Karpas-422 (cell line): Measurements from ENCODE around the gene ALG12. TPM values are rescaled to one million over a fixed set of nuclear protein-coding genes. Genes with fewer than 3 reads are reported as not detected.

Experiments used
- DNase-seq: peaks from one replicate; pipeline ENCODE4 v3.0.0-alpha.2; 2015
- H2AFZ ChIP-seq: fragments of 200-600 bp; sonication (generic); 2 replicates; pipeline ENCODE4 v1.6.1; 2014; ENCODE audit warnings: antibody characterized with exemption, low read length, mixed read lengths
- H3K27ac ChIP-seq: fragments of 200-600 bp; sonication (generic); 2 replicates; pipeline ENCODE4 v1.5.1; 2014; ENCODE audit warnings: mild to moderate bottlenecking, low read length, moderate library complexity
- H3K27me3 ChIP-seq: fragments of 200-600 bp; sonication (generic); 2 replicates; pipeline ENCODE4 v1.6.1; 2014; ENCODE audit warnings: low read length, mixed read lengths
- H3K36me3 ChIP-seq: fragments of 200-600 bp; sonication (generic); 2 replicates; pipeline ENCODE4 v1.6.1; 2014; ENCODE audit warnings: low read length, mixed read lengths; ENCODE audit not compliant: insufficient read depth
- H3K4me1 ChIP-seq: fragments of 200-600 bp; sonication (generic); 2 replicates; pipeline ENCODE4 v1.6.1; 2014; ENCODE audit warnings: mild to moderate bottlenecking, low read length, mixed read lengths
- H3K4me2 ChIP-seq: fragments of 200-600 bp; sonication (generic); 2 replicates; pipeline ENCODE4 v1.6.1; 2014; ENCODE audit warnings: low read length, low read depth, mild to moderate bottlenecking; ENCODE audit not compliant: poor library complexity, severe bottlenecking
- H3K4me3 ChIP-seq: fragments of 200-600 bp; sonication (generic); 2 replicates; pipeline ENCODE4 v1.5.1; 2014; ENCODE audit warnings: mild to moderate bottlenecking, antibody characterized with exemption, low read length, mixed read lengths
- H3K79me2 ChIP-seq: fragments of 200-600 bp; sonication (generic); 2 replicates; pipeline ENCODE4 v1.6.1; 2014; ENCODE audit warnings: mild to moderate bottlenecking, low read length, mixed read lengths
- H3K9ac ChIP-seq: fragments of 200-600 bp; sonication (generic); 2 replicates; pipeline ENCODE4 v1.6.0; 2014; ENCODE audit warnings: low read length
- H3K9me2 ChIP-seq: fragments of 200-600 bp; sonication (generic), shearing (Covaris generic); replicated peaks from 2 replicates; pipeline ENCODE4 v1.6.0; 2014; ENCODE audit warnings: mild to moderate bottlenecking, low read length, moderate library complexity; ENCODE audit not compliant: insufficient read depth
- H3K9me3 ChIP-seq: fragments of 300-700, 200-600 bp; sonication (generic); 2 replicates; pipeline ENCODE4 v1.6.1; 2014; ENCODE audit warnings: low read length, mixed read lengths
- H4K20me1 ChIP-seq: fragments of 200-600 bp; sonication (generic); 2 replicates; pipeline ENCODE4 v1.6.1; 2014; ENCODE audit warnings: mild to moderate bottlenecking, antibody characterized with exemption, low read length, low read depth; ENCODE audit not compliant: insufficient read depth
- total RNA-seq: library from RNA; depleted of rRNA; stranded (reverse); fragments of >200 nt; shearing (Covaris generic); gene quantifications from 2 replicates; pipeline ENCODE4 v1.2.3, GENCODE V29; 2014; ENCODE audit warnings: low replicate concordance

Gene ALG12
- total RNA-seq, 1 experiment from 2014 or later, result 4.7 TPM

- Histone ChIP-seq H3K36me3 (no peaks in the 10 kb centered on the region), H3K27me3 (no peaks in the 10 kb centered on the region), H3K9me3 (no peaks in the 10 kb centered on the region), H3K4me3 (no peak overlapping the region), H3K4me1 (peaks cover 18% of the 10 kb centered on the region), H3K79me2 (no peaks in the 10 kb centered on the region), H4K20me1 (no peaks in the 10 kb centered on the region), H3K9ac (no peak overlapping the region), H3K4me2 (no peak overlapping the region), H3K9me2 (no peaks in the 10 kb centered on the region), H2AFZ (no peak overlapping the region), H3K27ac (no peak overlapping the region)
- no peak for DNase-seq
Observed at GRCh38 chr22:49924113-49924833, 6.0 kb upstream of the ALG12 start.

GRCh38 chr22:49923445-49923844 is 5.2 kb upstream of the ALG12 start:
- no peaks in the 10 kb centered on the region for H3K79me2 ChIP-seq
- no peaks in the 10 kb centered on the region for H4K20me1 ChIP-seq
- no peak overlapping the region for H2AFZ ChIP-seq
- no peak overlapping the region for H3K4me3 ChIP-seq
- H3K9ac ChIP-seq, result no peak overlapping the region
- no peaks in the 10 kb centered on the region for H3K36me3 ChIP-seq
- no peaks in the 10 kb centered on the region for H3K27me3 ChIP-seq
- H3K9me3 ChIP-seq, result no peaks in the 10 kb centered on the region
- H3K4me1 ChIP-seq, result peaks cover 24% of the 10 kb centered on the region
- no peak for DNase-seq
- no peaks in the 10 kb centered on the region for H3K9me2 ChIP-seq
- no peak overlapping the region for H3K4me2 ChIP-seq
- H3K27ac ChIP-seq, result no peak overlapping the region

GRCh38 chr22:49922926-49923325 is 4.7 kb upstream of the ALG12 start:
- Histone ChIP-seq H3K9me2 (no peaks in the 10 kb centered on the region), H3K27ac (no peak overlapping the region), H3K4me3 (no peak overlapping the region), H3K27me3 (no peaks in the 10 kb centered on the region), H3K4me2 (no peak overlapping the region), H3K79me2 (no peaks in the 10 kb centered on the region; the same call in 1 of the 2 replicates), H3K4me1 (peaks cover 24% of the 10 kb centered on the region), H3K9me3 (no peaks in the 10 kb centered on the region), H4K20me1 (no peaks in the 10 kb centered on the region), H3K36me3 (no peaks in the 10 kb centered on the region), H2AFZ (no peak overlapping the region), H3K9ac (no peak overlapping the region)
- no peak for DNase-seq

- DNase-seq, result no peak
- no peaks in the 10 kb centered on the region for H3K9me2 ChIP-seq
- peaks cover 26% of the 10 kb centered on the region for H3K4me1 ChIP-seq
- no peak overlapping the region for H2AFZ ChIP-seq
- H4K20me1 ChIP-seq, result no peaks in the 10 kb centered on the region
- no peak overlapping the region for H3K9ac ChIP-seq
- no peaks in the 10 kb centered on the region for H3K9me3 ChIP-seq
- H3K27me3 ChIP-seq, result no peaks in the 10 kb centered on the region
- no peak overlapping the region for H3K4me2 ChIP-seq
- H3K79me2 ChIP-seq, result peaks cover 4% of the 10 kb centered on the region
- H3K27ac ChIP-seq, result no peak overlapping the region
- H3K36me3 ChIP-seq, result no peaks in the 10 kb centered on the region
- no peak overlapping the region for H3K4me3 ChIP-seq
Observed at GRCh38 chr22:49922484-49922883, 4.2 kb upstream of the ALG12 start.

GRCh38 chr22:49921508-49922278 is 3.5 kb upstream of the ALG12 start:
- H3K27me3 ChIP-seq, result no peaks in the 10 kb centered on the region
- H3K9me3 ChIP-seq, result no peaks in the 10 kb centered on the region
- no peaks in the 10 kb centered on the region for H4K20me1 ChIP-seq
- no peak overlapping the region for H3K9ac ChIP-seq
- peaks cover 33% of the 10 kb centered on the region for H3K4me1 ChIP-seq
- H3K36me3 ChIP-seq, result no peaks in the 10 kb centered on the region
- no peak overlapping the region for H3K27ac ChIP-seq
- DNase-seq, result no peak
- H3K9me2 ChIP-seq, result no peaks in the 10 kb centered on the region
- no peak overlapping the region for H2AFZ ChIP-seq
- no peak overlapping the region for H3K4me2 ChIP-seq
- no peak overlapping the region for H3K4me3 ChIP-seq
- H3K79me2 ChIP-seq, result peaks cover 12% of the 10 kb centered on the region

GRCh38 chr22:49920859-49921258 is 2.6 kb upstream of the ALG12 start:
- no peaks in the 10 kb centered on the region for H3K27me3 ChIP-seq
- no peaks in the 10 kb centered on the region for H3K9me3 ChIP-seq
- DNase-seq, result no peak
- no peaks in the 10 kb centered on the region for H4K20me1 ChIP-seq
- H3K4me3 ChIP-seq, result no peak overlapping the region
- H2AFZ ChIP-seq, result no peak overlapping the region
- no peak overlapping the region for H3K9ac ChIP-seq
- no peak overlapping the region for H3K27ac ChIP-seq
- no peak overlapping the region for H3K4me2 ChIP-seq
- no peaks in the 10 kb centered on the region for H3K36me3 ChIP-seq
- H3K79me2 ChIP-seq, result peaks cover 14% of the 10 kb centered on the region
- no peaks in the 10 kb centered on the region for H3K9me2 ChIP-seq
- peaks cover 28% of the 10 kb centered on the region for H3K4me1 ChIP-seq

- no peaks in the 10 kb centered on the region for H3K36me3 ChIP-seq
- H3K4me1 ChIP-seq, result peaks cover 18% of the 10 kb centered on the region
- H2AFZ ChIP-seq, result no peak overlapping the region
- H3K9ac ChIP-seq, result peak overlapping the region; percentile 77
- H3K9me2 ChIP-seq, result no peaks in the 10 kb centered on the region
- H4K20me1 ChIP-seq, result no peaks in the 10 kb centered on the region
- H3K4me3 ChIP-seq, result peak overlapping the region; percentile 96
- H3K4me2 ChIP-seq, result peak overlapping the region; percentile 99
- H3K9me3 ChIP-seq, result no peaks in the 10 kb centered on the region
- no peak overlapping the region for H3K27ac ChIP-seq
- no peak for DNase-seq
- H3K27me3 ChIP-seq, result no peaks in the 10 kb centered on the region
- H3K79me2 ChIP-seq, result peaks cover 14% of the 10 kb centered on the region
Observed at GRCh38 chr22:49918911-49919881, 958 bp upstream of the ALG12 start.
